OCI-LY1 (cell line): Measurements from ENCODE around the gene MYOF.

Experiments
- H2AFZ ChIP-seq: fragments of 200-600 bp; sonication (generic), shearing (Covaris generic); 2 replicates; pipeline ENCODE4 v1.6.0; 2014; ENCODE audit warnings: antibody characterized with exemption, mild to moderate bottlenecking, low read length
- H3F3A ChIP-seq: fragments of 200-600 bp; sonication (generic), shearing (Covaris generic); 2 replicates; pipeline ENCODE4 v1.6.0; 2014; ENCODE audit warnings: mild to moderate bottlenecking, antibody characterized with exemption, low read length, moderate library complexity; ENCODE audit not compliant: insufficient read depth
- H3K27ac ChIP-seq: fragments of 200-600 bp; sonication (generic); 2 replicates; pipeline ENCODE4 v1.5.1; 2014; ENCODE audit warnings: low read length, mixed run types, mild to moderate bottlenecking, low read depth; ENCODE audit not compliant: poor library complexity, severe bottlenecking
- H3K27me3 ChIP-seq: fragments of 200-600 bp; sonication (generic); 2 replicates; pipeline ENCODE4 v1.6.0; 2014; ENCODE audit warnings: antibody characterized with exemption, mild to moderate bottlenecking, low read length, moderate library complexity; ENCODE audit not compliant: insufficient read depth
- H3K36me3 ChIP-seq: fragments of 200-600 bp; sonication (generic); 2 replicates; pipeline ENCODE4 v1.6.1; 2014; ENCODE audit warnings: mild to moderate bottlenecking, antibody characterized with exemption, low read length, moderate library complexity, mixed read lengths; ENCODE audit not compliant: insufficient read depth
- H3K4me1 ChIP-seq: fragments of 200-600 bp; sonication (generic); 2 replicates; pipeline ENCODE4 v1.5.1; 2014; ENCODE audit warnings: mild to moderate bottlenecking, low read length, moderate library complexity; ENCODE audit not compliant: insufficient read depth, severe bottlenecking
- H3K4me2 ChIP-seq: fragments of 200-600 bp; sonication (generic), shearing (Covaris generic); 2 replicates; pipeline ENCODE4 v1.6.1; 2014; ENCODE audit warnings: low read length
- H3K4me3 ChIP-seq: fragments of 200-600 bp; sonication (generic); 2 replicates; pipeline ENCODE4 v1.5.1; 2014; ENCODE audit warnings: low read length, low read depth, mild to moderate bottlenecking, mixed read lengths; ENCODE audit not compliant: poor library complexity, severe bottlenecking
- H3K79me2 ChIP-seq: fragments of 200-600 bp; shearing (Covaris generic); 2 replicates; pipeline ENCODE4 v1.6.1; 2016; ENCODE audit warnings: mixed run types, low read length, mixed read lengths; ENCODE audit not compliant: insufficient read depth
- H3K9ac ChIP-seq: fragments of 200-600 bp; sonication (generic), shearing (Covaris generic); 2 replicates; pipeline ENCODE4 v1.6.1; 2014; ENCODE audit warnings: mild to moderate bottlenecking, low read length, mixed read lengths
- H3K9me2 ChIP-seq: fragments of 200-600 bp; sonication (generic), shearing (Covaris generic); 2 replicates; pipeline ENCODE4 v1.6.1; 2014; ENCODE audit warnings: low read depth, mild to moderate bottlenecking, low read length, mixed read lengths
- H3K9me3 ChIP-seq: fragments of 200-600 bp; shearing (Covaris generic); 2 replicates; pipeline ENCODE4 v1.6.1; 2014; ENCODE audit warnings: low read length, mixed read lengths
- H4K20me1 ChIP-seq: fragments of 200-600 bp; sonication (generic), shearing (Covaris generic); 2 replicates; pipeline ENCODE4 v1.6.0; 2016; ENCODE audit warnings: mild to moderate bottlenecking, low read length; ENCODE audit not compliant: insufficient read depth
- CTCF ChIP-seq: fragments of 200-600 bp; sonication (generic), shearing (Covaris generic); IDR thresholded peaks from 2 replicates; pipeline ENCODE4 v1.5.1; 2017; ENCODE audit warnings: mild to moderate bottlenecking, antibody characterized with exemption, low read length, moderate library complexity, mixed read lengths
- EZH2 ChIP-seq: fragments of 200-600 bp; sonication (generic), shearing (Covaris generic); IDR thresholded peaks from 2 replicates; pipeline ENCODE4 v1.8.0; 2017; ENCODE audit warnings: borderline replicate concordance, mixed run types, mild to moderate bottlenecking, antibody characterized with exemption, low read length, moderate library complexity, mixed read lengths

MYOF gene

GRCh38 chr10:93402192-93402591 is 79.9 kb downstream of the MYOF start:
- Histone ChIP-seq H3K9ac (no peak overlapping the region), H3K4me1 (no peaks in the 10 kb centered on the region), H3K9me2 (no peaks in the 10 kb centered on the region), H3K4me3 (no peak overlapping the region), H3K27me3 (no peaks in the 10 kb centered on the region), H2AFZ (no peak overlapping the region), H3K79me2 (no peaks in the 10 kb centered on the region), H3K4me2 (no peak overlapping the region), H3K36me3 (no peaks in the 10 kb centered on the region), H3F3A (no peaks in the 10 kb centered on the region), H3K27ac (no peak overlapping the region), H3K9me3 (no peaks in the 10 kb centered on the region), H4K20me1 (no peaks in the 10 kb centered on the region)
- TF ChIP-seq CTCF (no peak), EZH2 (no peak)

GRCh38 chr10:93398528-93398927 is 83.6 kb downstream of the MYOF start:
- Histone ChIP-seq H3K9me2 (no peaks in the 10 kb centered on the region), H2AFZ (no peak overlapping the region), H3K4me2 (no peak overlapping the region), H3F3A (no peaks in the 10 kb centered on the region), H3K27me3 (no peaks in the 10 kb centered on the region), H3K4me3 (no peak overlapping the region), H3K4me1 (no peaks in the 10 kb centered on the region), H4K20me1 (no peaks in the 10 kb centered on the region), H3K79me2 (no peaks in the 10 kb centered on the region), H3K36me3 (no peaks in the 10 kb centered on the region), H3K9me3 (no peaks in the 10 kb centered on the region), H3K27ac (no peak overlapping the region), H3K9ac (no peak overlapping the region)
- no peak for TF ChIP-seq CTCF
- TF ChIP-seq EZH2, result no peak

GRCh38 chr10:93397020-93397419 is 85.1 kb downstream of the MYOF start:
- no peaks in the 10 kb centered on the region for H3K9me2 ChIP-seq
- no peaks in the 10 kb centered on the region for H3K36me3 ChIP-seq
- no peaks in the 10 kb centered on the region for H4K20me1 ChIP-seq
- no peak overlapping the region for H3K4me3 ChIP-seq
- H3K9ac ChIP-seq, result no peak overlapping the region
- H3K4me1 ChIP-seq, result no peaks in the 10 kb centered on the region
- TF ChIP-seq CTCF (no peak), EZH2 (no peak)
- H3K79me2 ChIP-seq, result no peaks in the 10 kb centered on the region
- H3K4me2 ChIP-seq, result no peak overlapping the region
- no peaks in the 10 kb centered on the region for H3K27me3 ChIP-seq
- H3K27ac ChIP-seq, result no peak overlapping the region
- H3F3A ChIP-seq, result no peaks in the 10 kb centered on the region
- no peaks in the 10 kb centered on the region for H3K9me3 ChIP-seq
- no peak overlapping the region for H2AFZ ChIP-seq
